ENCODE results near the gene TMEM115.

TMEM115 gene

DNA sequence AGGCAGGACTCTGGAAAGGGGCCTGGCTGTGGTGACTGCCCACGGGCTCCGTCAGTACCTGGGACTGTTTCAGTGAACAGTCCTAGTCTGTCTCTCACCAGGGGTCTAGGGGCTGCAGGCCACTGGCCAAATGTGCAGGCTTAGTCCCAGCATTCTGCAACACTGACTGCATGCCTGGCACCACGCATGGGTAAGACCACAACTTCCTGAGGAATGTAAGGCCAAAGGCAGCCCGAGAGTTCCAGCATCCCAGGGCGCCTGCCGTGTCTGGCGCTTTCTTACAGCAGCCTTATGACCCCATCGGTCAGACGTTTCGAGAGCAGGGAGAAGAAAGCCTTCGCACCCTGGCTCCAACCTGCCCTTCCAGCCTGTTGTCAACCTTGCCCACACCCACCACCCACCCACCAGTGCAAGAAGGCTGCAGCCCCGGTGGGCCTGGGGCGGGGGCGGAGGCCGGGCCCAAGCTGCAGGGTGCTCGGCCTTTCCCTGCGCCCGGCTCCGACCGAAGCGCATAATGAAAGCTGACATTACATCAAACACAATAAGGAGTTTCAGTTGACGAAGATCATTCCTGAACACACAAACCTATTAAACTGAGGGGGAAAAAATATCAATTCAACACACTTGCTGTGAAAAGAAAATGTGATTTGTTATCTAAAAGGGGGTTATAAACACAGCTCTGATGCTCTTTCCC lies 29.5 kb upstream of the TMEM115 start:
- no peak for DNase-seq (ENCODE audit: low spot score in 2 of 2)
- no peaks in the 10 kb centered on the region for H3K9me3 Mint-ChIP-seq
- peaks cover 2% of the 10 kb centered on the region for H3K36me3 Mint-ChIP-seq (ENCODE audit: insufficient read depth)
- no peaks in the 10 kb centered on the region for H3K27me3 Mint-ChIP-seq
- H3K4me1 Mint-ChIP-seq, result peaks cover 8% of the 10 kb centered on the region
- no peak for ATAC-seq (replicated peaks; ENCODE audit: extremely low read depth, poor library complexity, severe bottlenecking)
- H3K27ac Mint-ChIP-seq (ENCODE audit: low read depth), result no peak overlapping the region
- no peak overlapping the region for H3K4me3 Mint-ChIP-seq

DNA sequence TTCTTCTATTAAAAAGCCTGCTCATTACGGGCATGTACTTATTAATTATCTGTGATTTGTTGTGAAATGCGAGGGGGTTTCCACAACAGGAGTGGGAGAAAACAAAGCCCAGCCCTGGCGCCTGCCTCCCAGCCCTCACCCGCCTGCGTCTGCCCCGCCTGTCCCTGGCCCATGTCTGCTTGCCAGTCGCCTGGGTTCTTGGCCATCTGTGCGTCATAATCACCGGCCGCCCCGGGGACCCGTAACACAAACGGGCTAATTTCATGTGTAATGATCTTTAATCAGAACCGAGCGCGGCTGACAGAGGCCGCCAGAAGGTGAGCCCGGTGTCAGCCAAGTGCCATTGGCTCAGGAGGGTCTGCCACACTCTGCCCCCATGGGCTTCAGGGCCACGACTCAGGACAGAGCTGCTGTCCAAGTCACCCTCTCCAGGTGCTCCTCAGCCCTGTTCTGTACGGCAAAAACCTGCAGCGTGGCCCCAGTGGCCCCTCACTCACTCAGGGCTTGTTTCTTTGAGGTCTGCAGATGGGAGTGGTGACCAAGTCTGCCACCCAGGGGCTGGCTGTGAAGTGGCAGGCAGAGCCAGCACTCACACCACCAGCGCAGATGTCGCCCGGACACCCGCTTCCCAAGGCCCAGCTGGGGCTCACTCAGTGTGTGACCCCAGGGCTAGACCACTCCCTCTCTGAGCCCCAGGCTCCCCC lies 28.8 kb upstream of the TMEM115 start:
- no peak overlapping the region for H3K27ac Mint-ChIP-seq (ENCODE audit: low read depth)
- ATAC-seq (replicated peaks; ENCODE audit: extremely low read depth, poor library complexity, severe bottlenecking) (no peak), DNase-seq (ENCODE audit: low spot score in 2 of 2) (no peak)
- H3K36me3 Mint-ChIP-seq (ENCODE audit: insufficient read depth), result peaks cover 2% of the 10 kb centered on the region
- H3K4me3 Mint-ChIP-seq, result no peak overlapping the region
- H3K27me3 Mint-ChIP-seq, result no peaks in the 10 kb centered on the region
- no peaks in the 10 kb centered on the region for H3K9me3 Mint-ChIP-seq
- peaks cover 8% of the 10 kb centered on the region for H3K4me1 Mint-ChIP-seq

DNA sequence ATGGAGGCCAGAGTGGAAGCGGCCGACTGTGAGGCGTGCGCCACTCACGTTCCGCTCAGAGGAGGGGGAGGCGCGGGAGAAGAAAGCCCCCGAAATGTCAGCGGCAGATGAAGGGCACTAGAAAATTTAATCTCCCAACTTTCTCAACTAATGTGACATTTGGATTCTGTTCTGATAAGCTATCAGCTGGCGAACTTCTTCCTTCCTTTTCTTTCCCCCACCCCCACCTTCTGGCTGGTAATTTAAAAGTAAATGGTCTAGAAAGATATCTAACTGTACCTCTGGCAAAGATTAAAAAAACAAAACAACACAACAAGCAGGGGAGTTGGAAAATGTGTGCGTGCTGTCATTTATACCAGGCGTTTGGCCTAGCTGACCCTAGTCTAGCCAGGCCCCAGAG lies 26.4 kb upstream of the TMEM115 start:
- Mint-ChIP-seq H3K4me1 (no peaks in the 10 kb centered on the region), H3K9me3 (no peaks in the 10 kb centered on the region), H3K27ac (ENCODE audit: low read depth) (no peak overlapping the region), H3K36me3 (ENCODE audit: insufficient read depth) (peaks cover 2% of the 10 kb centered on the region), H3K4me3 (no peak overlapping the region), H3K27me3 (no peaks in the 10 kb centered on the region)
- no peak for DNase-seq (ENCODE audit: low spot score in 2 of 2)
- ATAC-seq (replicated peaks; ENCODE audit: extremely low read depth, poor library complexity, severe bottlenecking), result no peak

DNA sequence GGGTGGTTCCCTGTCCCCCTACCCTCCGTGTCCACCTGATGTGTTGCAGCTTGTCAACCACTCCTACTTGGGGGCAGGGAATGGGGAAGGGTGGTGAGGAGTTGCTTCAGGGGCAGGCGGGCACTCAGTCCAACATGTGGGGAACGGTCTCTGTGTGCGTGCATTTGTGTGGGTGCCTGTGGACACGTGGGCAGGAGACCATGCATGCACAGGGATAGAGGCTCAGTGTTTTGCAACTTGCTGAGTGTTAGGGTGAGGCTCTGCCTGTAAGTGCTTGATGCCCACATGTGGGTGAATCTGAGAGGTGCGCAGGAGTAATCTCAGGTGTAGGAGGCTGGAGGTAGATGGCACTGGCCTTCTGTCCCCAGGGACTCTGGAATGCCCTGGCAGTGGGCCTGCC lies 24.4 kb upstream of the TMEM115 start:
- Mint-ChIP-seq H3K4me3 (no peak overlapping the region), H3K36me3 (ENCODE audit: insufficient read depth) (peaks cover 2% of the 10 kb centered on the region), H3K27me3 (no peaks in the 10 kb centered on the region), H3K27ac (ENCODE audit: low read depth) (no peak overlapping the region), H3K4me1 (no peaks in the 10 kb centered on the region), H3K9me3 (no peaks in the 10 kb centered on the region)
- ATAC-seq (replicated peaks; ENCODE audit: extremely low read depth, poor library complexity, severe bottlenecking) (no peak), DNase-seq (ENCODE audit: low spot score in 2 of 2) (no peak)

DNA sequence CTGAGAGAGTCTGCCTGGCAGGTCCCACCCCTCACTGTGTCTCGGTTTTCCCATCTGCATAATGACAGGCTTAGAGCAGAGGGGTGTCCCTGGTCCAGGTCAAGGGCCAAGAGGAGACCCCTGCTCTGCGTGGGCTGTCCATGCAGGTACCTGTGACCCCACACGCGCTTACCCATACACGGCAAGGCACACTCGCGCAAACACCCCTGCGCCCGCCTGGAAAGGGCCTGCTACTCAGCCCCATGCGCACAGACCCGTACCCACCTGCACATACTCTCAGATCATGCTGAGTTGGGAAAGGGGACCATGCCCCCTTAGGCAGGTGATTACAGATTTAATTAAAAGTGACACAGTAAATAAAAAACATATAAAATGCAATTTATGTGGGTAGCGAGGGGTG lies 23.4 kb upstream of the TMEM115 start:
- Mint-ChIP-seq H3K4me3 (no peak overlapping the region), H3K4me1 (no peaks in the 10 kb centered on the region), H3K27ac (ENCODE audit: low read depth) (no peak overlapping the region), H3K9me3 (no peaks in the 10 kb centered on the region), H3K27me3 (no peaks in the 10 kb centered on the region), H3K36me3 (ENCODE audit: insufficient read depth) (peaks cover 2% of the 10 kb centered on the region)
- DNase-seq (ENCODE audit: low spot score in 2 of 2) (no peak), ATAC-seq (replicated peaks; ENCODE audit: extremely low read depth, poor library complexity, severe bottlenecking) (no peak)

DNA sequence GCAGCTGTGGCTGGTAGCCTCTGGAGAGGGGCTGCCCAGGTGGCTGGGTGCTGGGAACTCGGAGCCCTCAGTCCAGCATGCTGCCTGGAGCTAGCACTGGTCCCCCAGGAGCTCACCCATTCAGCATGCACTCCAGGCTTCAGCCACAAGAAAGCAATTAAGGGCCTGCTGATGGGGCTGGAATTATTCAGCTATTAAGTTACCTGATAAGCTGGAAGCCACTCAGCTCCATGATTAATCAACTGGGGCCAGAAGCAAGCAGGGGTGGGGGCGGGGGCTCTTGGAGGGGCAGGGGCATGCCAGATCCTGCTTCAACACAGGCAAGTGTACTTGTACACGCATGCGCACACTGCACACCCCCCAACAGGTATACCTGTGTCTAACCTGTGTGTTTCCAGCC lies 22.1 kb upstream of the TMEM115 start:
- Mint-ChIP-seq H3K4me1 (no peaks in the 10 kb centered on the region), H3K27ac (ENCODE audit: low read depth) (no peak overlapping the region), H3K27me3 (no peaks in the 10 kb centered on the region), H3K9me3 (no peaks in the 10 kb centered on the region), H3K4me3 (no peak overlapping the region), H3K36me3 (ENCODE audit: insufficient read depth) (peaks cover 2% of the 10 kb centered on the region)
- DNase-seq (ENCODE audit: low spot score in 2 of 2), result no peak
- ATAC-seq (replicated peaks; ENCODE audit: extremely low read depth, poor library complexity, severe bottlenecking), result no peak

DNA sequence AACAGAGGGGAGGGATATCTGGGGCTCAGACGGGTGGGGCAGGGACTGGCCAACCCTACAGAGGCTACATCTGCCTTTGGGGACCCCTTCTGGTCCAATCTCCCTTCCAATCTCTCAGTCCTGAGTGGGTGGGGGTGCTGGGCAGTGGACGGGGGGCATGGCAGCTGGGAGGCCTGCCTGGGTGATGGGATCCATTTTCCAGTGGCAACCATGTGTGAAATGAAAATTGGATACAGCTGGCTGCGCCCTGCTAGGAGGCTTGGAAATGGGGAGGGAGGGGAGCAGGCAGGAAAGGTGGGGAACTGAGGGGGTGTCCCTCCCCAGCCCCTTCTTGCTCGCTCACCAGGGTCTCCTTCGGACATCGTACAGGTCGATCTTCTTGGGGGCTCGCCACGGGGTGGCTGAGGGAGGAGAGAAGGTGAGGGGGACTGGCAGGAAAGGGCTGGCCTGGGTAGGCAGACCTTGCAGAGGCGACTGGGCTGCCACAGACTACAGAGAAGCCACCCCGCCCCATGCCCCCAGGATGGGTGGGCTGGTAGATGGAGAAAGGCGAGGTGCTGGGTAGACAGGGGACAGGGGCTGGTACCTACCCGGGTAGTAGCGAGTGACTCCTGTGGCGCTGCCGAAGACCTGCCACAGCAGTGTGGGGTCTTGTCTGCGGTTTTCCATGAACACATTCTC lies 21.2 kb upstream of the TMEM115 start:
- H3K27me3 Mint-ChIP-seq, result no peaks in the 10 kb centered on the region

DNA sequence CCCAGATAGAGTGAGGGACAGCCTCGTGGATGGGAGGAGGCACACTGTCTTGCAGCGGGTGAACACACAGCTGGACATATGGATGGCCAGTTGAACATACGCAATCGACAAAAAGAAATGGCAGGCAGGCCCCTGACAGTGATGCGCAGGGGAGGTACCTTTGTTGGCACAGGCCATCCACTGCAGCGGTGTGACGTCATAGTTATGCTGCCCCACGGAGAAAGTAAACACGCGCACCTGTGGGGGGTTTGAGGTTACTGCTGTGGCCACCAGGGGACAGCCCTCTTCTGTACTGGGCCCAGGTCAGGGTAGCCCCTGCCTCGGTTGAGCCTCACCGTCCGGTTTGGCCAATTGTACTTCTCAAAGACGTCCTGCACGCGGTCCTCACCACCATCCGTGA lies 19.4 kb upstream of the TMEM115 start:
- Mint-ChIP-seq H3K27ac (ENCODE audit: low read depth) (no peak overlapping the region), H3K27me3 (no peaks in the 10 kb centered on the region), H3K9me3 (no peaks in the 10 kb centered on the region), H3K4me3 (no peak overlapping the region), H3K36me3 (ENCODE audit: insufficient read depth) (no peaks in the 10 kb centered on the region), H3K4me1 (peaks cover under 1% of the 10 kb centered on the region)
- ATAC-seq (replicated peaks; ENCODE audit: extremely low read depth, poor library complexity, severe bottlenecking) (no peak), DNase-seq (ENCODE audit: low spot score in 2 of 2) (no peak)

More for the DNA sequence above, 21.2 kb upstream of the TMEM115 start:
- peaks cover 2% of the 10 kb centered on the region for H3K36me3 Mint-ChIP-seq (ENCODE audit: insufficient read depth)
- ATAC-seq (replicated peaks; ENCODE audit: extremely low read depth, poor library complexity, severe bottlenecking), result no peak
- H3K27ac Mint-ChIP-seq (ENCODE audit: low read depth), result no peak overlapping the region
- H3K9me3 Mint-ChIP-seq, result no peaks in the 10 kb centered on the region
- no peak for DNase-seq (ENCODE audit: low spot score in 2 of 2)
- no peaks in the 10 kb centered on the region for H3K4me1 Mint-ChIP-seq
- H3K4me3 Mint-ChIP-seq, result no peak overlapping the region

DNA sequence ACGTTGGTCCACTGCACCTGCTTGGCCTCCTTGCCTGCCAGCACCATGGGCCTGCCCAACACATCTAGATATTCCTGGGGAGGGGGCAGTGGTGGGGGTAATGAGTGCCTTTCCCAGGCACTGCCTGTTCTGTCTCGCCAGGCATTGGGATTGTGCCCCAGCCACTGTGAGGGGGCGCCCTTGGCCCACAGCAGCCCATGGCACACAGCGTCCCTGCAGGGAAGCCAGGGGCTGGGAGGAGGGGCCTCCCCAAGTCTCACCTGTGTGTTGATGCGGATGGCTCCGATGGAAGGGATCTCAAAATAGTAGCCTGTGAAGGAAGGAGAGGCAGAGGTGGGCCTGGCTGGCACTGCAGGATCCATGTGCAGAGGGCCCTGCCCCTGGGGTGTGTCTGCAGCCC lies 18.7 kb upstream of the TMEM115 start:
- Mint-ChIP-seq H3K36me3 (ENCODE audit: insufficient read depth) (no peaks in the 10 kb centered on the region), H3K4me1 (peaks cover 8% of the 10 kb centered on the region), H3K27ac (ENCODE audit: low read depth) (no peak overlapping the region), H3K27me3 (no peaks in the 10 kb centered on the region), H3K9me3 (no peaks in the 10 kb centered on the region), H3K4me3 (no peak overlapping the region)
- DNase-seq (ENCODE audit: low spot score in 2 of 2) (no peak), ATAC-seq (replicated peaks; ENCODE audit: extremely low read depth, poor library complexity, severe bottlenecking) (no peak)

DNA sequence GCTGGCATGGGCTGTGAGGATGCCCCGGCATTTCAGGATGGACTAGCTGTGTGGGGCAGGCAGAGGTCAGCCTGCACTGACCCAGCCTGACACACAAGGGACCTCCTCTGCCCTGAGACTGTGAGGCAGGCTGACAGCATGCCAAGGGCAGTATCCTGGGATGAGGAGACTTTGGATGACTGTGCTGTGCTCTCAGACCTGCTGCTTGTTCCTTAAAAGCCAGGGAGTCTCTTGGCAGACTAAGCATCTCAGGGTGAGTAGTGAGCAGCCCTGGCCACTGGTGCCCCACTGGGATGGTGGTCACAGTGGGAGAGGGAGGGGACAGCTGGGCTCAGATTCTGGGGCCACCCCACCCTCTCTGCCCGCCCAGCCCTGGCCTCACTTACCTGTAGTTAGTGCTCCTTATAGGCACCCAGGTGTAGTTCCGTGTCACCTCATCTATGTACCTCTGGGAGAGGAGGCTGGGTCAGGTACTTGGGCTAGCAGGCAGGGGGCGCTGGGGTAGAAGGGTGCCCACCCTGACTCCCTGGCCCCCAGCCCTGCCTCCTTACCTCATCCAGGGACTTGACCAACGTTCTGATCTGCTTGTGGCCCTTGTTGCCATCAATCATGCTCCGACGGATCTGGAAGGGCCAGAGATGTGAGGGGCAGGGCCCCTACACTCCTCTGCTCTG lies 16.1 kb upstream of the TMEM115 start:
- no peaks in the 10 kb centered on the region for H3K27me3 Mint-ChIP-seq
- no peak for DNase-seq (ENCODE audit: low spot score in 2 of 2)
- no peak for ATAC-seq (replicated peaks; ENCODE audit: extremely low read depth, poor library complexity, severe bottlenecking)
- no peaks in the 10 kb centered on the region for H3K36me3 Mint-ChIP-seq (ENCODE audit: insufficient read depth)
- H3K4me3 Mint-ChIP-seq, result no peak overlapping the region
- H3K9me3 Mint-ChIP-seq, result no peaks in the 10 kb centered on the region
- H3K4me1 Mint-ChIP-seq, result peaks cover 14% of the 10 kb centered on the region
- peak overlapping the region; percentile 19 for H3K27ac Mint-ChIP-seq (ENCODE audit: low read depth)

DNA sequence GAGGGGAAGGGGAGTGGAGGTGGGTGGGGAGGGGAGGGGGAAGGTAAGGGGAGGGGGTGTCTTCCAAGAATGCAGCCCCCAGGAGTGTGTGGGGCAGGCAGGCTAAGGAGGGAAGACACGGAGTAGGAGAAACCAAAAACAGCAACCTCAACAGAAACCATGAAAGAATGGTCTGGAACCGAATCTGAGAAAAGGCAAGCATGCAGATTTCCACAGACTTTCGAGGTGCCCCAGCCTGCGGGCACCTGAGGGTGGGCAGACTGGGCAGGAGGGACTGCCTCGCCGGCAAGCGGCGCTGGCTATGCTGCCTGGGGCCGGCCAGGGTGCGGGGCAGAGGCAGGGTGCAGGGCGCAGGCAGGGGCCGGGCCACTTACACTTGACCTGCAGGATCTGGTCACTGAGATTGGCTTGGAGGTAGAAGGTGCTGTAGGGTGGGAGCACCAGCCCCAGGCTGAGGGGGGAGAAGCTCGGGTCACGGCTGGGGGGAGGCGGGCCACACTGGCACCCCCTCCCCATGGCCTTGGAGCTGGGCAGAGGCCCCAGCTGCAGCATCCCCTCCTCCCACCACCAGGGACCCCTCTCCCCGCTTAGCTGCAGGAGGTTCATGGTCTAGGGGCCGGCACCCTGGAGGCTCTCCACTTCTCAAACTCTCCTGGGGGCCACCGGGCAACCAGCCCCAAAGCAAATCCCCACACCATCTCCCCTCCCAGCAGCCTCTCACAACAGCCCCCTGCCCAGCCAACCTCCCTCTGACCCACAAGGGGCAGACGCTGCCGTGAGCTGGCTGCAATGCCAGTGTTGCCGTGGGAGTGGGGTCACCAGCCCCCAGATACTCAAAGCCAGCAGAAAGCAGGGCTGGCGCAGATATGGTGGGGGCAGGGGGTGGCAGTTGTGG lies 15.3 kb upstream of the TMEM115 start:
- Mint-ChIP-seq H3K4me3 (no peak overlapping the region), H3K27me3 (no peaks in the 10 kb centered on the region), H3K9me3 (no peaks in the 10 kb centered on the region), H3K27ac (ENCODE audit: low read depth) (no peak overlapping the region), H3K36me3 (ENCODE audit: insufficient read depth) (no peaks in the 10 kb centered on the region), H3K4me1 (peaks cover 14% of the 10 kb centered on the region)
- ATAC-seq (replicated peaks; ENCODE audit: extremely low read depth, poor library complexity, severe bottlenecking) (no peak), DNase-seq (ENCODE audit: low spot score in 2 of 2) (no peak)
